C4-2B (cell line): ENCODE data around the gene ZNF611.

Experiments used
- ZFX ChIP-seq: fragments of 450-650 bp; IDR thresholded peaks from 2 replicates; pipeline ENCODE4 v1.6.1; 2017
- TF ChIP-seq, protein P1 (sequence below): fragments of 450-650 bp; conservative IDR thresholded peaks from 2 replicates; pipeline ENCODE4 v1.5.1; 2017; ENCODE audit warnings: mild to moderate bottlenecking

DNA sequence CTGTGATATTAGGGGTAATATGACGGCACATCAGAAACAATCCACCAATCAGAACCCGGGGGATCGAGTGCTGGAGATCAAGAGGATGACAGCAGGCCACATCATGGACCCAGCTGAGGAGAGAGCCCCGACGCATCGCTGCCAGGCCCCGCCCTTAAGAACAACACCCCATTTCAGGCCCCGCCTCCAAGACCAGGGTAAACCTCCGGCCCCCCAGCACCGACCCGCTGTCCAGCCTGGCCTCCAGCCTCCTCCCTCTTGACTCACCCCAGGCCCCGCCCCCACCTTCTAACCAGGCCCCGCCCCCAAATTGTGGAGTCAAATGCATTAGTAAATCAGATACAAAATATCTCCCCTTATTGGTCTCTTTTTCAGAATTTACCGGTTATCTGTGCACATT, 4.7 kb upstream of the ZNF611 start:
- TF ChIP-seq, protein P1, sequence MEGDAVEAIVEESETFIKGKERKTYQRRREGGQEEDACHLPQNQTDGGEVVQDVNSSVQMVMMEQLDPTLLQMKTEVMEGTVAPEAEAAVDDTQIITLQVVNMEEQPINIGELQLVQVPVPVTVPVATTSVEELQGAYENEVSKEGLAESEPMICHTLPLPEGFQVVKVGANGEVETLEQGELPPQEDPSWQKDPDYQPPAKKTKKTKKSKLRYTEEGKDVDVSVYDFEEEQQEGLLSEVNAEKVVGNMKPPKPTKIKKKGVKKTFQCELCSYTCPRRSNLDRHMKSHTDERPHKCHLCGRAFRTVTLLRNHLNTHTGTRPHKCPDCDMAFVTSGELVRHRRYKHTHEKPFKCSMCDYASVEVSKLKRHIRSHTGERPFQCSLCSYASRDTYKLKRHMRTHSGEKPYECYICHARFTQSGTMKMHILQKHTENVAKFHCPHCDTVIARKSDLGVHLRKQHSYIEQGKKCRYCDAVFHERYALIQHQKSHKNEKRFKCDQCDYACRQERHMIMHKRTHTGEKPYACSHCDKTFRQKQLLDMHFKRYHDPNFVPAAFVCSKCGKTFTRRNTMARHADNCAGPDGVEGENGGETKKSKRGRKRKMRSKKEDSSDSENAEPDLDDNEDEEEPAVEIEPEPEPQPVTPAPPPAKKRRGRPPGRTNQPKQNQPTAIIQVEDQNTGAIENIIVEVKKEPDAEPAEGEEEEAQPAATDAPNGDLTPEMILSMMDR: no peak
- no peak for TF ChIP-seq ZFX
